CD4-positive, alpha-beta memory T cell (primary cell): ENCODE data around the gene FCRLA. TPM values are rescaled to one million over a fixed set of nuclear protein-coding genes. Genes with fewer than 3 reads are reported as not detected.
"Not testable (repeated sequence)": the region's sequence is repeated elsewhere in the genome, so short reads cannot be mapped to it uniquely, and the experiment has no call there.

Experiments used
- CTCF ChIA-PET: fragments of 350-600 bp; sonication (Branson Sonifier 250); formaldehyde crosslinking; loops from one replicate; lab custom pipeline; 2021; ENCODE audit warnings: inconsistent platforms; ENCODE audit not compliant: partially characterized antibody; lab: Charles Lee
- POLR2A ChIA-PET: fragments of 350-600 bp; sonication (Branson Sonifier 250); formaldehyde crosslinking; loops from one replicate; lab custom pipeline; 2021; ENCODE audit not compliant: partially characterized antibody; lab: Charles Lee
- DNase-seq, 5 donors: peaks; one replicate each; pipeline versions ENCODE4 v3.0.0 to v3.0.0-alpha.2; 2020 to 2022; ENCODE audit warnings: mixed read lengths in 1 of 5
- H3K27ac ChIP-seq: one replicate; pipeline ENCODE4 v1.7.0; 2013; ENCODE audit warnings: low read depth, low read length
- H3K27me3 ChIP-seq: 2 replicates; pipeline ENCODE4 v1.7.0; 2013; ENCODE audit warnings: mild to moderate bottlenecking, low read length, moderate library complexity; ENCODE audit not compliant: insufficient read depth
- H3K36me3 ChIP-seq: 2 replicates; pipeline ENCODE4 v1.7.0; 2013; ENCODE audit warnings: mild to moderate bottlenecking, low read length, moderate library complexity; ENCODE audit not compliant: insufficient read depth
- H3K4me1 ChIP-seq: 2 replicates; pipeline ENCODE4 v1.7.0; 2013; ENCODE audit warnings: mild to moderate bottlenecking, low read length, moderate library complexity; ENCODE audit not compliant: insufficient read depth
- H3K4me3 ChIP-seq, 2 donors: one replicate each; pipeline ENCODE4 v1.7.0; 2013; ENCODE audit warnings: low read length in 2 of 2, mild to moderate bottlenecking in 1 of 2
- H3K9me3 ChIP-seq, 2 donors: one replicate each; pipeline ENCODE4 v1.7.0; 2013; ENCODE audit warnings: low read length in 2 of 2, control low read depth in 1 of 2; ENCODE audit not compliant: control insufficient read depth in 1 of 2
- H3K27ac Mint-ChIP-seq, 7 donors: one replicate each; pipeline ENCODE4 v1.8.0; 2020 to 2021; ENCODE audit warnings: mixed read lengths in 7 of 7, mild to moderate bottlenecking in 6 of 7, inconsistent platforms in 3 of 7, moderate library complexity in 3 of 7
- H3K27me3 Mint-ChIP-seq, 2 donors: one replicate each; pipeline ENCODE4 v1.8.0; 2020 to 2021; ENCODE audit warnings: mixed read lengths in 2 of 2
- H3K36me3 Mint-ChIP-seq, 2 donors: one replicate each; pipeline ENCODE4 v1.8.0; 2020 to 2021; ENCODE audit warnings: mixed read lengths in 2 of 2, inconsistent platforms in 1 of 2, mild to moderate bottlenecking in 1 of 2
- H3K4me1 Mint-ChIP-seq, 4 donors: one replicate each; pipeline ENCODE4 v1.8.0; 2020 to 2021; ENCODE audit warnings: mixed read lengths in 4 of 4, mild to moderate bottlenecking in 1 of 4
- H3K4me3 Mint-ChIP-seq, 8 donors: one replicate each; pipeline ENCODE4 v1.8.0; 2020 to 2021; ENCODE audit warnings: mixed read lengths in 8 of 8, mild to moderate bottlenecking in 7 of 8, moderate library complexity in 6 of 8, inconsistent platforms in 3 of 8
- H3K9me3 Mint-ChIP-seq, 8 donors: one replicate each; pipeline ENCODE4 v1.8.0; 2020 to 2021; ENCODE audit warnings: mixed read lengths in 8 of 8, mild to moderate bottlenecking in 5 of 8, inconsistent platforms in 3 of 8, moderate library complexity in 1 of 8
- intact Hi-C: fragments of 100-400 bp; cut with micrococcal nuclease; formaldehyde crosslinking; loops from one replicate; pipeline ENCODE4 v1.15.1; 2023
- polyA plus RNA-seq, 2 donors: library from polyadenylated mRNA; unstranded; fragments of 300-500 nt; fragmentation: Illumina TruSeq; gene quantifications; one replicate each; pipeline ENCODE4 v1.2.3, GENCODE V29; 2021
- total RNA-seq, 2 experiments: library from RNA; stranded (reverse); gene quantifications; one replicate each; pipeline ENCODE4 v1.2.3, GENCODE V29; 2021

Gene FCRLA
- total and polyA plus RNA-seq, 4 experiments from 2014 or later = 0.23 to 2.7 TPM; not detected in 2

GRCh38 chr1:161671045-161672020 lies 35.7 kb upstream of the FCRLA start:
- H3K9me3 ChIP-seq, H3K27me3 Mint-ChIP-seq, H3K4me3 ChIP-seq, H3K27ac Mint-ChIP-seq, H3K4me3 Mint-ChIP-seq, H3K27me3 ChIP-seq, H3K4me1 Mint-ChIP-seq, intact Hi-C loops, POLR2A ChIA-PET, H3K27ac ChIP-seq, H3K9me3 Mint-ChIP-seq, H3K4me1 ChIP-seq, DNase-seq, H3K36me3 Mint-ChIP-seq, CTCF ChIA-PET, H3K36me3 ChIP-seq: not testable (repeated sequence)

- H3K4me3 Mint-ChIP-seq, H3K27ac ChIP-seq, H3K4me1 ChIP-seq, H3K36me3 ChIP-seq, H3K36me3 Mint-ChIP-seq, intact Hi-C loops, H3K4me1 Mint-ChIP-seq, DNase-seq, H3K27me3 ChIP-seq, H3K27ac Mint-ChIP-seq, POLR2A ChIA-PET, H3K4me3 ChIP-seq, CTCF ChIA-PET, H3K9me3 ChIP-seq, H3K27me3 Mint-ChIP-seq, H3K9me3 Mint-ChIP-seq: not testable (repeated sequence)
Measured at GRCh38 chr1:161673437-161673836, 33.6 kb upstream of the FCRLA start.

DNA sequence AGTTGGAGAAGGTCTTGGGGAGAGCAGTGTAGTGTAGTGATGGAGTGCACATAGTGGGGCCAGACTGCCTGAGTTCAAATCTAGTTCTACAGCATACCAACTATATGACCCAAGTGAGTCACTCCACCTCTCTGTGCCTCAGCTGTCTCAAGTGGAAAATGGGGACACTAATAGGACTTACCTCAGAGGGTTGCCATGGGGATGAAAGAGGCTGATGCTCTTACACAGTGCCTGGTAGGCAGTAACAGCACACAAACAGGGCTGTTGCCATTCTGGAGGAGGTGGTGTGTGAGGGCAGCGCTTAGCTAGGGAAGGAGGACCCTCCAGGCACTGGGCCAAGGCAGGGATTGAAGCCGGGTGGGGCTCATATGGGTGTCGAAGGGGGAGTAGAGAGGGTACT lies 32.6 kb upstream of the FCRLA start:
- H3K27me3 ChIP-seq, H3K36me3 Mint-ChIP-seq, DNase-seq, H3K27me3 Mint-ChIP-seq, POLR2A ChIA-PET, H3K4me3 Mint-ChIP-seq, H3K36me3 ChIP-seq, H3K27ac ChIP-seq, H3K4me1 Mint-ChIP-seq, H3K27ac Mint-ChIP-seq, H3K4me3 ChIP-seq, H3K9me3 Mint-ChIP-seq, intact Hi-C loops, H3K4me1 ChIP-seq, H3K9me3 ChIP-seq, CTCF ChIA-PET: not testable (repeated sequence)

- H3K27ac Mint-ChIP-seq, H3K9me3 ChIP-seq, H3K27ac ChIP-seq, H3K4me1 Mint-ChIP-seq, intact Hi-C loops, H3K4me3 ChIP-seq, H3K4me1 ChIP-seq, H3K36me3 Mint-ChIP-seq, DNase-seq, H3K36me3 ChIP-seq, CTCF ChIA-PET, H3K9me3 Mint-ChIP-seq, H3K4me3 Mint-ChIP-seq, POLR2A ChIA-PET, H3K27me3 ChIP-seq, H3K27me3 Mint-ChIP-seq: not testable (repeated sequence)
Measured at GRCh38 chr1:161674908-161675307, 32.1 kb upstream of the FCRLA start.

DNA sequence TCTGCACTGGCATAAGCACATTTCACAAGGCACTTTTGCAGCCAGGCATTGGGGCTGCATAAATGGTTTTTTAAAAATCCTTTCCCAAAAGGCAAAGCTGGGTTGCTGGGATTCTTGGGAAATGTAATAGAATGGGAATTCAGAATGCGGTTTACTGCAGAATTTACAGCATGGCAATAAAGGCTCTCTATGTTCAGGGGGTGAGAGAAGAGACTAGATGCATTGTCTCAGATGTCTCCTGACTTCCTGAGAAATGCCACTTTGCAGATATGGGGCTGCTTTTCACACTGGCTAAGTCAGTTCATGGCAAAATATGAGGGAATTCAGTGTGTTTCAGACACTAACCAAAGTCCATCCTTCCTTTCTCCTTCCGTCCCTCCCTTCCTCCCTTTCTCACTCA lies 30.6 kb upstream of the FCRLA start:
- H3K9me3 Mint-ChIP-seq = no peaks in the 10 kb centered on the region
- DNase-seq = no peak

GRCh38 chr1:161676958-161677689 lies 29.9 kb upstream of the FCRLA start:
- no peaks in the 10 kb centered on the region for H3K4me1 ChIP-seq
- ChIA-PET CTCF (interaction anchor here (1.2 kb wide), 1 partner anchor 8 kb away, joined by 3 read pairs; no protein-coding TSS in a partner anchor), POLR2A (no interaction called here)
- intact Hi-C loops = no loop called here
- no peaks in the 10 kb centered on the region for H3K4me1 Mint-ChIP-seq
- peak overlapping the region in 1 of 8 donors; percentile 24 for H3K4me3 Mint-ChIP-seq
- no peak overlapping the region for H3K27ac Mint-ChIP-seq
- DNase-seq = no peak
- H3K27me3 Mint-ChIP-seq = no peaks in the 10 kb centered on the region
- H3K9me3 ChIP-seq = no peaks in the 10 kb centered on the region
- no peaks in the 10 kb centered on the region for H3K9me3 Mint-ChIP-seq
- no peaks in the 10 kb centered on the region for H3K27me3 ChIP-seq
- H3K36me3 ChIP-seq = no peaks in the 10 kb centered on the region
- H3K27ac ChIP-seq = no peak overlapping the region
- no peak overlapping the region for H3K4me3 ChIP-seq
- no peaks in the 10 kb centered on the region for H3K36me3 Mint-ChIP-seq

More for the DNA sequence above, 30.6 kb upstream of the FCRLA start:
- H3K36me3 Mint-ChIP-seq = no peaks in the 10 kb centered on the region
- no peaks in the 10 kb centered on the region for H3K27me3 Mint-ChIP-seq
- H3K27ac ChIP-seq = no peak overlapping the region
- no peaks in the 10 kb centered on the region for H3K4me1 Mint-ChIP-seq
- ChIA-PET POLR2A (no interaction called here), CTCF (no interaction called here)
- H3K36me3 ChIP-seq = no peaks in the 10 kb centered on the region
- intact Hi-C loops = no loop called here
- H3K27me3 ChIP-seq = no peaks in the 10 kb centered on the region
- H3K9me3 ChIP-seq = no peaks in the 10 kb centered on the region
- no peak overlapping the region for H3K4me3 Mint-ChIP-seq
- no peaks in the 10 kb centered on the region for H3K4me1 ChIP-seq
- H3K27ac Mint-ChIP-seq = no peak overlapping the region
- H3K4me3 ChIP-seq = no peak overlapping the region

GRCh38 chr1:161678500-161678899 lies 28.5 kb upstream of the FCRLA start:
- no peaks in the 10 kb centered on the region for H3K4me1 ChIP-seq
- peaks cover under 1 to 4% of the 10 kb centered on the region in 2 donors for H3K27me3 Mint-ChIP-seq
- no peak for DNase-seq
- no peaks in the 10 kb centered on the region for H3K36me3 Mint-ChIP-seq
- no peaks in the 10 kb centered on the region for H3K9me3 Mint-ChIP-seq
- ChIA-PET CTCF (no interaction called here), POLR2A (no interaction called here)
- H3K4me3 Mint-ChIP-seq = no peak overlapping the region
- no peak overlapping the region for H3K27ac Mint-ChIP-seq
- H3K27ac ChIP-seq = no peak overlapping the region
- H3K36me3 ChIP-seq = no peaks in the 10 kb centered on the region
- H3K4me3 ChIP-seq = no peak overlapping the region
- no peaks in the 10 kb centered on the region for H3K27me3 ChIP-seq
- H3K4me1 Mint-ChIP-seq = no peaks in the 10 kb centered on the region
- no peaks in the 10 kb centered on the region for H3K9me3 ChIP-seq
- intact Hi-C loops = no loop called here
